ENCODE results near the gene DGKA.
"Not testable (repeated sequence)": the region's sequence is repeated elsewhere in the genome, so short reads cannot be mapped to it uniquely, and the experiment has no call there.

DGKA gene

DNA sequence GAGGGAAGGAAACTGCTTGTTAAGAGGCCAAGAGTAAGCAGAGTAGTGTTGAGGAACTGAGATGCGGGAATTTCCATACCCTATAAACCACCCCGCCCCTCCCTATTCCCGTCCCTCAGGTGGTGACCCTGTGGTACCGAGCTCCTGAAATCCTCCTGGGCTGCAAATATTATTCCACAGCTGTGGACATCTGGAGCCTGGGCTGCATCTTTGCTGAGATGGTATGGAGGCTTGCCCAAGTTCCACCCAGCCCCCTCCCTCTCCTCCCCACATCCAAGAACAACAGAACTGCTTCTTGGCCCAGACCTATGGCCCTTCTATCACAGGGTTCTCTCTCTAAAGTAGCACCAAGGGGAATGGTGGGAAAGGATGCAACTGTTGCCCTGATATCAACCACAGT, 38.4 kb downstream of the DGKA start:
- DNase-seq, result no peak

DNA sequence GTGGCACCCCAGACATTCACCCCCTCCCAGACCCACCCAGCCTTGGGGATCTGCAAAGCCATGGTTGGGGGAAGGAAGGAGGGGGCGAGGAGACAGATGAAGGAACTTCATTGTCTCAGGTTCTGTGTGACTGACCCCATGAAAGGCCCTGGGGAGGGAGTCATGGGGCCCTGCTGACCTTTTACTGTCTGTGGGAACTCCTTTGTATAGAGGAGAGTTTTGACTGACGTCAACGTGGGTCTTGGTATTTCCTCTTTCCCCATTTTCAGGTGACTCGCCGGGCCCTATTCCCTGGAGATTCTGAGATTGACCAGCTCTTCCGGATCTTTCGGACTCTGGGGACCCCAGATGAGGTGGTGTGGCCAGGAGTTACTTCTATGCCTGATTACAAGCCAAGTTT, 39.8 kb downstream of the DGKA start:
- no peak for DNase-seq

DNA sequence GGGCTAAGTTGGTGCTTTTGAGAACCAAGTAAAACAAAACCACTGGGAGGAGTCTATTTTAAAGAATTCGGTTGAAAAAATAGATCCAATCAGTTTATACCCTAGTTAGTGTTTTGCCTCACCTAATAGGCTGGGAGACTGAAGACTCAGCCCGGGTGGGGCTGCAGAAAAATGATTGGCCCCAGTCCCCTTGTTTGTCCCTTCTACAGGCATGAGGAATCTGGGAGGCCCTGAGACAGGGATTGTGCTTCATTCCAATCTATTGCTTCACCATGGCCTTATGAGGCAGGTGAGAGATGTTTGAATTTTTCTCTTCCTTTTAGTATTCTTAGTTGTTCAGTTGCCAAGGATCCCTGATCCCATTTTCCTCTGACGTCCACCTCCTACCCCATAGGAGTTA, 41.1 kb downstream of the DGKA start:
- no peak for DNase-seq

DNA sequence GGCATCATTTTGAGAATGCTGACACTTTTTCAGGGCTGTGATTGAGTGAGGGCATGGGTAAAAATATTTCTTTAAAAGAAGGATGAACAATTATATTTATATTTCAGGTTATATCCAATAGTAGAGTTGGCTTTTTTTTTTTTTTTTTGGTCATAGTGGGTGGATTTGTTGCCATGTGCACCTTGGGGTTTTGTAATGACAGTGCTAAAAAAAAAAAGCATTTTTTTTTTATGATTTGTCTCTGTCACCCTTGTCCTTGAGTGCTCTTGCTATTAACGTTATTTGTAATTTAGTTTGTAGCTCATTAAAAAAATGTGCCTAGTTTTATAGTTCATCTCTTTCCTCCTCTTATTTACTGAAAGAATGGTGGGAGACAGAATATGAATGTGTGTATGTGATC, 41.5 kb downstream of the DGKA start:
- no peak for DNase-seq

DNA sequence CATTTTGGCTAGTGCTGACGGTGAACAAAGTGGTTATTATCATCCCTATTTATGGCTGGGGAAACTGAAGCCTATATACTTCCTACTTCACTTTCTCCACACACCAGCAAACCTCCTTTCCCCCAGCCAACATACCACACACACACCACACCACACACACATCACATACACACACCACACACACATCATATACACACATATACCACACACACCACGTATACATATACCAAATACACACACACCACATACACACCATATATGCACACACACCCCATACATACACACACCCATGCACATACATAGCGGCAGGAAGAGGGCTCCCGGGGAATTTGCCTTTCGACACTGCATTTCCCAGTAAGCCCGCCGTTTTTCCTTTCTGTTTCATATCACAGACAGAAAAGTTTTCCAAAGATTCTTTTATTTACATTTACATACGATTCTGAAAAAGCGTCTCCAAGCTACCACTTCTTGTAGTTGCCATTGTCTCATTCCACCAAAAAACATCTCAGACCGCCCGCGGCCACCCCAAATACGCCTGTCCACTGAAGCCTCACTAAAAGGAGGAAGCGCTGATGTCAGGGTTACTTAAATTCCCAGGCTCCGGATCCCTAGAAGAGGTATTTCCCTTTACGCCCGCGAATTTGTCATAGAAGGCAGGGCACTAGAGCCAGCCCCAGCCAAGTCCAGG, 42.1 kb downstream of the DGKA start:
- no peak for DNase-seq

DNA sequence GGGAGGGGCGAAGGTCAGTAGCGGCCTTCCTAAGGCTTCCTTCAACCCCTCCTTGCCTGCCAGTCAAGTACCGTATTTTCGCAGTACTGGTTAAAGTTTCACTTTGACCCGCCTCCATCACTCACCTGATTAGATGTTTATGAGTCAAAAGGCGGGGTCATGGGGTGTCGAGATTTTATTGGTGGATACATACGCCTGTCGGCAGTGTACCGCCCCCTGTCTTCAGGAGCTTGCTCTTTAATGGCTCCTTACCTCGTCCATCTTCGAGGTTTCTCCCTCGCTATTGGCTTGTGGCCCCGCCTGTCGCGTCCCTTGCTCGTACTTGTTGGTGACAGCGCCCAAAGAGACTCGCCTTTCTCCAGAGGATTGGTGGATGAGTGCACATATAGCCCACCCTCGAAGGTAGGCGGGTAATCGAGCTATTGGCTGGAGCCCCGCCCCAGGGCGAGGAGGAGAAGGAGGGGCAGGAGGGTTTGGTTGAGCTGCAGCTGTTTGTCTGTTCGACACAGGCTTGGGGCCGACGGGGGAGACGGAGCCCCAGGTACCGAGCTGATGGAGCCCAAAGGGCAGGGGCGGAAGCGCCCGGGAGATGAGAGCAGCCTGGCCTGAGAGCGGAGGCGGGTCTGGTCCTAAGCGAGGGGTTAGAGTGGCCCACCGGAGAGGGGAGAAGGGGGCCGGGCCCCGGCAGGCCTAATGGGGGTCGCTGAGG, 42.8 kb downstream of the DGKA start, which contains the start of gene RAB5B:
Gene RAB5B, plus strand, starts transcription at position 480 of the 709 bp plus-strand sequence. CDS start 12,883 bp downstream, outside the sequence.
- peak; percentile 97 for DNase-seq

DNA sequence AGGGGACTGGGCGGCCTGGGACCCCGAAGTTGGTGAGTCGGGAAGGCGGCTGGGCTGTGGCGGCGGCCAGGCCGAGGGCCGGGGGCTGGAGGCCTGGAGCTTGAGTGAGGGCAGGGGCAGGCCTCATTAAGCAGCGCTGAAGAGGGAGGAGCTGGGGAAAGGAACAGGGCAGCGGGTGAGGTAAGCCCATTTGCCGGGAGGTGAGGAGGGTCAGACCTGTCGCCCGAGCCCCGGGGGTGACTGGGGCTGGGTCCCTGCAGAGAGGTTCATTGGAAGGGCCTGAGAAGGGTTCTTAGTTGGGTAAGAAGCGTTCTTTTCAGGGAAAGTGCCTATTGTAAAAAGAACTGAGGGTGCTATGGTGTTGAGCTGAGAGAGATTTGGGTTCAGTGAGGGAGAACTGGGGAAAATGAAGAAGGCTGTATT, 43.4 kb downstream of the DGKA start:
- peak in 1 of 2 experiments; percentile 14 for DNase-seq

DNA sequence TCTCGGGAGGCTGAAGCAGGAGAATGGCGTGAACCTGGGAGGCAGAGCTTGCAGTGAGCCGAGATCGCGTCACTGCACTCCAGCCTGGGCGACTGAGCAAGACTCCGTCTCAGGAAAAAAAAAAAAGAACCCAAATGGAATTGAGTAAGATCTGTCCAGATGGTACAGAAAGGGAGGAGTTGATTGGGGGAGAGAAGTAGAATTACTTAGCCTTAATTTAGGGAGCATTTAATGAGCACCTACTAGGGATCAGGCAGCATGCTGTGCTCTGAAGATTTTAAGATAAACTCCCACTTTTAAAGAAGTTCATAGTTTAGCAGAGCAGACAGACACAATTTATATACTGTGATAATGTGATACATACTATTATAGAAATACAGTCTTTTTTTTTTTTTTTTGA, 47.4 kb downstream of the DGKA start:
- no peak for DNase-seq

DNA sequence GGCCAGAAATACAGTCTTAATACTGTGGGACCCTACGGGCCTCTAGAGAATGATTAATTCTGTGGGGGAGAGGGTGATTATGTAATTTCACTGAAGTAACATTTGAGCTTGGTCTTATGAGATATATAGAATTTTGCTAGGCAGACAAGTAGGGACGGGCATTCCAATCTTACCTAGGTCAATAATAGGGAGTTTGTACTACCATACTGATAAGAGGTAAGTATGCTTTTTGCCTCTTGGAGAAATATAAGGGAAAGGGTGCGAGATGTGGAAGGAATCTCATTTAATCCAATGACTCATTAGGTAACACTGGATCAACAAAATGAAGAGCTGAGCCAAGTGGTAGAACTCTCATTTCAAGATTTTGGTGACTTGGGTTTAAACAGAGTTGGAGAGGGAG, 48.1 kb downstream of the DGKA start:
- DNase-seq, result no peak

DNA sequence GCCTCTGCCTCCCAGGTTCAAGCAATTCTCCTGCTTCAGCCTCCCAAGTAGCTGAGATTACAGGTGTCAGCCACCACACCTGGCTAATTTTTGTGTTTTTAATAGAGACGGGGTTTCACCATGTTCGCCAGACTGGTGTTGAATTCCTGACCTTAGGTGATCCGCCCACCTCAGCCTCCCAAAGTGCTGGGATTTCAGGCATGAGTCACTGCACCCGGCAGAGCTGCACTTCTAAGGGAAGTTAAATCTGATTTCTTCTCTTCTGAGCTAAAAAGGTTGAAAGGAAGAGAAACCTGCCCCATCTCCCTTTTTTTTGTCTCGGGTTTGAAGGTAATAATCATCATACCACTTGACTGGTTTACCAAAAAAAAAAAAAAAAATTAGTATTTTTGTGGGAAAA, 50.9 kb downstream of the DGKA start:
- not testable (repeated sequence) for DNase-seq

DNA sequence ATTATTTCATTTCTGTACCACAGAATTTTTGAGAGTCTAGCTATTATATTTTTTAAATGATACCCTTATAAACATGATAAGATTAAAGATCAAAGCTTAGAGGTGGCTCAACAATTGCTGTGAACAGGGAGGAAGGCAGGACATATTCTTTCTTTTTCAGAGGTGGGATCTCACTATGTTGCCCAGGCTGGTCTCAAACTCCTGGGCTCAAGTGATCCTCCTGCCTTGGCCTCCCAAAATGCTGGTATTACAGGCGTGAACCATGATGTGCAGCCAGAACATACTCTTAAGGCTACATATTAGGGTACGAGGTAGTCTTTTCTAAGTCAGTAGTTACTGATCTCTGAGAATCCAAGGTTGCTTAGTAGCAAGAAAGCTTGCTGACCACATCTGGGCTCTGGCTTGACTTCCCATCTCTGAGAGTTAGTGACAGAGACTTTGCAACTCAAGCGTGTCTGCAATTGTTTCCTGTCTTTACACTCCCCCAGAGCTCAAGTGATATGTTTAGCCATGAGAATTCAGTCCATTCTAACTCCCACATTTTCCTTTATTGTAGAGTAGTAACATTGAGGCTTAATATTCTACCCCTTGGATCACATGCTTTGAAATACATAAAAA, 51.5 kb downstream of the DGKA start:
- DNase-seq, result no peak

DNA sequence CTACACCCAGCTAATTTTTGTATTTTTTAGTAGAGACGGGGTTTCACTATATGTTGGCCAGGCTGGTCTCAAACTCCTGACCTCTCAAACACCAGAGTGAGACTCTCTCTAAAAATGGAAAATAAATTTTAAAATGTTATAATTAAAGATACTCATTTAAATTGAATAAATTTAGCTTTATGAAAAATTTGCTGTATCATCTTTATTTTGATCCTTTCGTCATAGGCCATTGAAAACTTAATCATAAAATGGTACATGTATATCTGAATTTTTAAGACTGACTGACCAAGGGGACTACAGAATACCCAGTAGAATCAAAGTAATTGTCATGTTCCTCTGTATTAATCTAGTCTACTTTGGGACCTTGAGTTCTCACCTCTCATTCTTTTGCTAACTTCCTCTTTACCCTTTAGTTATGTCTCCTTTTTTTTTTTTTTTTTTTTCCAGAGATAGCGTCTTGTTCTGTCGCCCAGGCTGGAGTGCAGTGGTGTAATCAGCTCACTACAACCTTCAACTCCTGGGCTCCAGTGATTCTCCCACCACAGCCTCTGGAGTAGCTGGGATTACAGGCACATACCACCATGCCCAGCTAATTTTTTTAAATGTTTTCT, 52.4 kb downstream of the DGKA start:
- no peak for DNase-seq

DNA sequence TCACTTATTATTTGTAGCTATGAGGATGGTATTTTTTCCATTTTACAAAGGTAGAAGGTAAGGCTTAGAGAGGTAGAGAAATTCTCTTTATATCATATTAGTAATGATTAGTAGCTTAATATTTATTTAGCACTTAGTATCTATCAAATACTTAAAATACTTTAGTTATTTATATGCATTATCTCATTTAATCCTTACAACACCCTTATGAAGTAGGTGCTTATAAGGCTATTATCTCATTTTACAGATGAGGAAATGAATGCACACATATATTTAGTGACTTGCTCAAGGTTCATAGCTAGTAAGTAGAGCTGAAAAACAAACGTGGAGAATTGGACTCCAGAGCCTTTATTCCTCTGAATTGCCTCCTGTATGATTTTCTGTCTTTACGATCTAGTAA, 53.9 kb downstream of the DGKA start:
- DNase-seq, result no peak

DNA sequence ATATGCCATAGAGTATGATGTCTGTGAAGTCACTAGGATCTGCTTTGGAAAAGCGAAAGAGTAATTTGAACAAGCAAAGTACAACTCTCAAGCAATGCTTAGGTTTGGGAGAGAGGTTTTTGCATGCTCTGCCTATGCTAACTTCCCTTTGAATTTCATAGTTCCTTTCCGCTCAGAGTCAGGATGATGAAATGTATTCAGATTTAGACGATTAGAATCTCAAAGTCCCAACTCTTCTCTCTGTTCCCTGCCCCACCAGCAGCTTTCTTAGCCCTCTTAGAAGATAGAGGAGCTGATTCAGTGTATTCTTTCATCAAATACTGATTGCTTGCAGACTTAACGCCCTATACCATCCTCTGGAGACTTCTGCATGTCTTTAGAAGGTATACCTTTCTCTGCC, 54.4 kb downstream of the DGKA start:
- no peak for DNase-seq

DNA sequence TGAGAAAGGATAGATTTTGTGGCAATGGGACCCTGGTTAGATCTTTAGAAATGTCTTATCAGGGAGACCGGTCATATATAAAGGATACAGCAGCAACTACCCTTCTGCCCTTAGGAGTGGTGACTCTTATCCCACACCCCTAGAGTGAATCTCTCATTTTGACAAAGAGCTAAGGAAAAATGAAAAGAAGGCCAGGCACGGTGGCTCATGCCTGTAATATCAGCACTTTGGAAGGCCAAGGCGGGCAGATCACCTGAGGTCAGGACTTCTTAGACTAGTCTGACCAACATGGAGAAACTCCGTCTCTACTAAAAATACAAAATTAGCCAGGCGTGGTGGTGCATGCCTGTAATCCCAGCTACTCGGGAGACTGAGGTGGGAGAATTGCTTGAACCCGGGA, 55.0 kb downstream of the DGKA start:
- DNase-seq, result not testable (repeated sequence)

DNA sequence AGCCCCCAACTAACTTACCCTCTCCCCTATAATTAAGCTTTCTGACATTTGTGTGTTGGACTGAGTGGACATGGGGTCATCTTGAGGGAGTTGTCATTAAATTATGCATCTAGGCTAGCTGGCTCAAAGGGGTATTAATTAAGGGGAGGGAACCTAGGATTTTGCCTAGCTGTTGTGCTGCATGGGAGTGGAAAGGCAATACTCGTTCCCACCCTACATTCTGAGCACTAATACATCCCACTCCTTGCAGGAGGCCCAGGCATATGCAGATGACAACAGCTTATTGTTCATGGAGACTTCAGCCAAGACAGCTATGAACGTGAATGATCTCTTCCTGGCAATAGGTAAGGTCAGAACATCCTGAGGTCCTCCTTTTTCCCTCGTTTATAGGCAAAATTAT, 60.1 kb downstream of the DGKA start:
- no peak for DNase-seq

DNA sequence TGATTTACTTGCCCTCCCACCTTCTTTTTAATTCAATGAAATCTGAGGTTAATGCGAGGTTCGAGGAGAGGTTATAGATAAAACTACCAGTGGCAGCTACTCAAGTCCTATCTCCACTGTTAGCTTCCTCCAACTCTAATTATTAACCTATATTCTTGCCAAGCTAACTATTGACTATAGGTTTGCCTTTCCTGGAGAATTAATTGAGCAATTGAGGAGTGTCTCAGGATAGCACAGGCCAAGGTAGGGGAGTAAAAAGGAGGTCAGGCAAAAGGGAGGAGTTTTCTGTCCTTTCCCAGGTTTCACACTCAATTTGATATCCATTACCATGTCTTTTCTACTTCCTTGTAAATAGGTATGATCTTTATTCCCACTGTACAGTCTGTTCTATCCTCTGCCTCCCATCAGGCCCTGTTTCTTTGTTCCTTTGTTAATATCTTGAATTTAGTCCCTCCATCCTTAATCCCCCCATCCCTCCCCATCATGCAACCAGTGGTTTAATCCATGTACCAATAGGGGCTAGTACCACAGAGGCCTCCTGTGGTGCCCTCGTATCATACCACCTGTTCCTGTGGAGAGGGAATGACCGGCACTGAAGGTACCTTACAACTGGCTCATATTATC, 62.4 kb downstream of the DGKA start:
- DNase-seq, result no peak

DNA sequence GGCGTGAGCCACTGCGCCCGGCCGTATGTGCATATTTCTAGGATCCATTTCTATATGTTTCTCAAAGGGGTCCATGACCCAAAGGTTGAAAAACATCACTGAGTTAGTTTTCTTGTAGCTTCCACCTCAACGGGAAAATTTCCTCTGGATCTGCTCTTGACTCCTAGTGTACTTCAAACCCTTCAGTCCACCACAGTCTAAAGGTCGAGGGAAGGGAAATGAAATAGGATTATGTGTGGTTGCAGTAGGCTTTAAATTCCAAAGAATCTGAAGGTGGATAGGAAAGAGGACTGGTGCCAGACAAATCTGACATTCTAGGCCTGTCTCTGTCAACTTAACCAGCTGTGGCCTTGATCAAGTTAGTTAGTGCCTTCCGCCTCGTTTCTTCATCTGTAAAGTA, 64.4 kb downstream of the DGKA start:
- no peak for DNase-seq

DNA sequence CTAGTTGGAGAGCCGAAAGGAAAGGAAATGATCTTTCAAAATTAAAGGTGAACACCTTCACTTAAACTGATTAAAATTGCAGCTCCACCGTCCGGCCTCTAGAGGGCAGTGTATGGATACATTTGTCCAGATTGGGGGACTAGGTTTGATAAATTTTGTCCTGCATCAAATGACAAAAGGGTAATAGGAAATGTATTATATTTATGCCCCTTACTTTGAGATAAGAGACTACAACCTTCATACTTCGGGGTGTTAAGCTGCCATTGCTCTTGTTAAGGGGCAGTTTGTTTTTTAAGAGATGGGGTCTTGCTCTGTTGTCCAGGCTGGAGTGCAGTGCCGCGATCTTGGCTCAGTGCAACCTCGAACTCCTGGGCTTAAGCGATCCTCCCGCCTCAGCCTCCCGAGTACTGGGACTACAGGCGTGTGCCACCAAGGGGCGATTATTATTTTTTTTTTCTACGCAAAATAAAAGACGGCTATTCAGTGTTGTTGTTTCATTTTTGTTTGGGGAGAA, 65.3 kb downstream of the DGKA start:
- peak; percentile 50 to 56 for DNase-seq

DNA sequence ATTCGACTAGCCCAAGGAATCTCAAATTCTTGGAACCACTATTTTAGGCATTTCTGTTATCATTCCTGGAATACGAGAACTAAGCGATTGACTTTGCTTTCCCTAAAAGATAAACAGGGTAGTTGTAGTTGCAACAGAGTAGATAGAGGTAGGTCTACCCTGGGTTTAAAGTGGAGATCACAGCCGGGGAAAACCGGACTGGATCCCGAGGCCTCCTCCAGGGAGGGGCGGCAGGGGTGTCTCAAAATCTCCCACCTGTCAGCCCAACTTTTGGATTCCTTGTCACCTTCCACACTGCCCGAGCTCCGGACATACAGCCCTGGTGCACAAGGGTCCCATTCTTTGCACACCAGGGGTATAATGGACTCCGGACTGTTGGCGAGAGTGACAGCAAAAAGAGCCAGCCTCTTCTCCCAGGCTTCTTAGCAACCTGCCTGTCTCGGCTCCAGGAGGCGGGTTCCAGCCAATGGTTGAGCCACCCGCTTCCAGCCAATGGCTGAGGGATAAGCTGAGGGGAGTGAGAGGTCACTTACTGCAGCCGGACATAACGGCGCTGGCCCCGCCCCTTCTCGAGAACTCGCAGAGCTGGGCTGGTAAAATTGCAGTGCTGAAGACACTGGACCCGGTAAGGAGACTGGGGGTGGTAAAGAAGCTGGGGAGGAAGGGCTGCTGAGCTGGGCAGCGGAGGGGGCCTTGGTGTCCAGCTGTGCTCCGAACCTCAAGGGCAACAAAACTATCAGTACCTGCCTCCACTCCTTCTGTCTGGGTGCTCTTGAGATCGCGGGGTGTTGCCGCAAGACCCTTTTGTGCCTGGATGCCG, 66.0 kb downstream of the DGKA start, which contains the start of gene SUOX:
Gene SUOX, plus strand, starts transcription at position 562 of the 820 bp plus-strand sequence. CDS start 4,946 bp downstream, outside the sequence.
- DNase-seq, result no peak

DNA sequence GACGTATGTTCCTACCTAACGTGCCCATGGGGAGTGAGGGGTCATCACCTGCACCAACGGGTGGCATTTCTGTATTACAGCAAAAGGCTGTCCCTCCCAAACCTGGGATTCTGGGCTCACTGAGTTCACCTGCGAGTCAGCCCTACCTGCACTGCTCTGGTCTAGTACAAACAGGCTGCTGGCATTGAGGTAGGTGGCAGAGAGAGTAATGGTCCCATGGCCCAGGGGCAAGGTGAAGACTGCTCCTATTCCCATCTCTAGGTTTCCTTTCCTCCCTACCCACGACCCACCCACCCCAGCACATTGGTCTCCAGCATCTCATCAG, 66.5 kb downstream of the DGKA start:
- no peak for DNase-seq

DNA sequence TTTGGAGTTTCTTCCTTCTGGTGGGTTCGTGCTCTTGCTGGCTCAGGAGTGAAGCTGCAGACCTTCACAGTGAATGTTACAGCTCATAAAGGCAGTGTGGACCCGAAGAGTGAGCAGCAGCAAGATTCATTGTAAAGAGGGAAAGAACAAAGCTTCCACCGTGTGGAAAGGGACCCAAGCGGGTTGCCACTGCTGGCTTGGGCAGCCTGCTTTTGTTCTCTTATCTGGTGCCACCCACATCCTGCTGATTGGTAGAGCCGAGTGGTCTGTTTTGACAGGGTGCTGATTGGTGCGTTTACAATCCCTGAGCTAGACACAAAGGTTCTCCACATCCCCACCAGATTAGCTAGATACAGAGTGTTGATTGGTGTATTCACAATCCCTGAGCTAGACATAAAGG, 68.6 kb downstream of the DGKA start:
- not testable (repeated sequence) for DNase-seq
